ENCODE measurements around the gene CFAP54. TPM values are rescaled to one million over a fixed set of nuclear protein-coding genes. Genes with fewer than 3 reads are reported as not detected.

Gene CFAP54
- polyA plus RNA-seq, 3 donors, result not detected

DNA sequence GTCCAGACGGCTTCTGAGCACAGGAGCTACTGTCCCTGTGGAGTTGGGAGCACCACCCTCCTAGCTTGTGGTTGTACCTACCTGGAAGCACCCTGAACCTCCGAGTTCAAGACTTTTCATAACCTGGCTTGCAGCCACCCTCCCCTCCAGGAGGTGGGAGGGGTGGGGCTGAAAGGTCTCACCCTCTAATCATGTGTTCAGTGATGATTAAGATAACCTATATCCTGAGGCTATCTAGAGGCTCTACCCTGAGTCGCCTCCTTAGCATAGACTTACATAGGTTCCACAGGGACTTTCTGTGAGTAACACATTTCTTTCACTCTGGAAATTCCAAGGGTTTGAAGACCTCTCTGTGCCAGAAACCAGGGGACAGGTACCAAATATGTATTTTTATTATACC lies 146.5 kb downstream of the CFAP54 start:
- Mint-ChIP-seq H3K36me3 (no peaks in the 10 kb centered on the region), H3K27ac (no peak overlapping the region), H3K27me3 (ENCODE audit: low read depth in 3 of 3) (peaks cover 0 to 1% (median 0%) of the 10 kb centered on the region in 3 donors), H3K4me3 (no peak overlapping the region), H3K9me3 (peaks cover 0 to 3% (median 0%) of the 10 kb centered on the region in 7 donors), H3K4me1 (no peaks in the 10 kb centered on the region)
- Histone ChIP-seq H3K27me3 (ENCODE audit: control insufficient read depth in 2 of 2, insufficient read depth in 2 of 2, low read length in 2 of 2) (no peaks in the 10 kb centered on the region), H3K27ac (ENCODE audit: low read depth in 1 of 2, low read length in 2 of 2) (no peak overlapping the region), H2AFZ (ENCODE audit: insufficient read depth, low read depth, low read length, poor library complexity, severe bottlenecking) (no peak overlapping the region), H3K36me3 (replicated peaks in 1 of 2; ENCODE audit: control insufficient read depth in 1 of 2, insufficient read depth in 2 of 2, low read length in 2 of 2) (no peaks in the 10 kb centered on the region), H3K79me2 (ENCODE audit: insufficient read depth, low read length) (no peaks in the 10 kb centered on the region), H3K4me3 (replicated peaks in 1 of 3; ENCODE audit: low read depth in 2 of 3, low read length in 3 of 3) (no peak overlapping the region), H3K4me1 (ENCODE audit: control insufficient read depth in 1 of 2, insufficient read depth in 2 of 2, low read length in 2 of 2) (no peaks in the 10 kb centered on the region), H3K4me2 (replicated peaks; ENCODE audit: extremely low read depth, low read length, poor library complexity, severe bottlenecking) (no peak overlapping the region), H4K20me1 (ENCODE audit: insufficient read depth, low read length) (no peaks in the 10 kb centered on the region), H3K9ac (ENCODE audit: insufficient read depth, low read length, poor library complexity, severe bottlenecking) (no peak overlapping the region), H3K9me3 (replicated peaks in 1 of 2; ENCODE audit: control insufficient read depth in 1 of 2, insufficient read depth in 1 of 2, low read length in 2 of 2) (no peaks in the 10 kb centered on the region)
- intact Hi-C loops (cut with micrococcal nuclease), result no loop called here
- TF ChIP-seq, protein P1, sequence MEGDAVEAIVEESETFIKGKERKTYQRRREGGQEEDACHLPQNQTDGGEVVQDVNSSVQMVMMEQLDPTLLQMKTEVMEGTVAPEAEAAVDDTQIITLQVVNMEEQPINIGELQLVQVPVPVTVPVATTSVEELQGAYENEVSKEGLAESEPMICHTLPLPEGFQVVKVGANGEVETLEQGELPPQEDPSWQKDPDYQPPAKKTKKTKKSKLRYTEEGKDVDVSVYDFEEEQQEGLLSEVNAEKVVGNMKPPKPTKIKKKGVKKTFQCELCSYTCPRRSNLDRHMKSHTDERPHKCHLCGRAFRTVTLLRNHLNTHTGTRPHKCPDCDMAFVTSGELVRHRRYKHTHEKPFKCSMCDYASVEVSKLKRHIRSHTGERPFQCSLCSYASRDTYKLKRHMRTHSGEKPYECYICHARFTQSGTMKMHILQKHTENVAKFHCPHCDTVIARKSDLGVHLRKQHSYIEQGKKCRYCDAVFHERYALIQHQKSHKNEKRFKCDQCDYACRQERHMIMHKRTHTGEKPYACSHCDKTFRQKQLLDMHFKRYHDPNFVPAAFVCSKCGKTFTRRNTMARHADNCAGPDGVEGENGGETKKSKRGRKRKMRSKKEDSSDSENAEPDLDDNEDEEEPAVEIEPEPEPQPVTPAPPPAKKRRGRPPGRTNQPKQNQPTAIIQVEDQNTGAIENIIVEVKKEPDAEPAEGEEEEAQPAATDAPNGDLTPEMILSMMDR (IDR thresholded peaks at IDR 0.05), result no peak
- DNase-seq, result no peak
- 85% methylated on average over 2 of the region's 3 CpGs for WGBS (ENCODE audit: insufficient coverage)

GRCh38 chr12:96636895-96637294 lies 147.5 kb downstream of the CFAP54 start:
- no CpG with 5 or more reads among the region's 5 CpGs for WGBS (ENCODE audit: insufficient coverage)
- DNase-seq, result no peak

More at GRCh38 chr12:96636895-96637294, 147.5 kb downstream of the CFAP54 start:
- H3K27ac ChIP-seq (ENCODE audit: low read depth in 1 of 2, low read length in 2 of 2), result no peak overlapping the region
- no peaks in the 10 kb centered on the region for H3K27me3 ChIP-seq (ENCODE audit: control insufficient read depth in 2 of 2, insufficient read depth in 2 of 2, low read length in 2 of 2)
- H3K4me2 ChIP-seq (replicated peaks; ENCODE audit: extremely low read depth, low read length, poor library complexity, severe bottlenecking), result no peak overlapping the region
- no peak overlapping the region for H3K4me3 Mint-ChIP-seq
- H3K9me3 Mint-ChIP-seq, result peaks cover 0 to 3% (median 0%) of the 10 kb centered on the region in 7 donors
- no peaks in the 10 kb centered on the region for H3K36me3 Mint-ChIP-seq
- H3K9me3 ChIP-seq (replicated peaks in 1 of 2; ENCODE audit: control insufficient read depth in 1 of 2, insufficient read depth in 1 of 2, low read length in 2 of 2), result no peaks in the 10 kb centered on the region
- H4K20me1 ChIP-seq (ENCODE audit: insufficient read depth, low read length), result no peaks in the 10 kb centered on the region
- intact Hi-C loops (cut with micrococcal nuclease), result no loop called here
- no peak overlapping the region for H3K4me3 ChIP-seq (replicated peaks in 1 of 3; ENCODE audit: low read depth in 2 of 3, low read length in 3 of 3)
- no peaks in the 10 kb centered on the region for H3K4me1 Mint-ChIP-seq
- H3K9ac ChIP-seq (ENCODE audit: insufficient read depth, low read length, poor library complexity, severe bottlenecking), result no peak overlapping the region
- H3K27ac Mint-ChIP-seq, result no peak overlapping the region
- no peak overlapping the region for H2AFZ ChIP-seq (ENCODE audit: insufficient read depth, low read depth, low read length, poor library complexity, severe bottlenecking)
- TF ChIP-seq, protein P1 (IDR thresholded peaks at IDR 0.05), result no peak
- no peaks in the 10 kb centered on the region for H3K79me2 ChIP-seq (ENCODE audit: insufficient read depth, low read length)
- H3K27me3 Mint-ChIP-seq (ENCODE audit: low read depth in 3 of 3), result peaks cover 0 to 1% (median 0%) of the 10 kb centered on the region in 3 donors
- H3K36me3 ChIP-seq (replicated peaks in 1 of 2; ENCODE audit: control insufficient read depth in 1 of 2, insufficient read depth in 2 of 2, low read length in 2 of 2), result no peaks in the 10 kb centered on the region
- no peaks in the 10 kb centered on the region for H3K4me1 ChIP-seq (ENCODE audit: control insufficient read depth in 1 of 2, insufficient read depth in 2 of 2, low read length in 2 of 2)

Measured in CD14-positive monocyte (primary cell).